PC-3 (cell line): Measurements from ENCODE around the gene MTX1. TPM values are rescaled to one million over a fixed set of nuclear protein-coding genes. Genes with fewer than 3 reads are reported as not detected.
A peak's percentile ranks its signal among the peaks of the same experiment; 100 is the strongest.
"Not testable (repeated sequence)": the region's sequence is repeated elsewhere in the genome, so short reads cannot be mapped to it uniquely, and the experiment has no call there.

ENCODE experiments used
- ATAC-seq: fragments of 200-7000 bp; cut with Tn5 transposase; 2 replicates; pipeline ENCODE4 v1.9.1; 2020; ENCODE audit warnings: mild to moderate bottlenecking, moderate library complexity
- BruUV-seq: library from RNA; stranded (reverse); fragments of 400-500 nt; replicated peaks from 2 replicates; lab custom pipeline; 2021; lab: Mats Ljungman, UMichigan
- CTCF ChIA-PET: fragments of 300-600 bp; sonication (Branson Sonifier 250); formaldehyde crosslinking; loops from one replicate; lab custom pipeline; 2022; ENCODE audit warnings: antibody characterized with exemption; lab: Charles Lee
- POLR2A ChIA-PET: fragments of 300-600 bp; sonication (Branson Sonifier 250); formaldehyde crosslinking; loops from one replicate; lab custom pipeline; 2022; ENCODE audit warnings: antibody characterized with exemption; ENCODE audit not compliant: unreplicated experiment; lab: Charles Lee
- DNase-seq: peaks from one replicate; pipeline ENCODE4 v3.0.0-alpha.2; 2015
- H2AFZ ChIP-seq: fragments of 300-600 bp; sonication (generic); 2 replicates; pipeline ENCODE4 v1.6.0; 2016; ENCODE audit warnings: antibody characterized with exemption, low read length
- H3F3A ChIP-seq: fragments of 300-600 bp; sonication (generic); one replicate; pipeline ENCODE4 v1.6.0; 2017; ENCODE audit warnings: antibody characterized with exemption, low read length, control low read depth, mild to moderate bottlenecking; ENCODE audit not compliant: unreplicated experiment
- H3K27ac ChIP-seq: fragments of 300-600 bp; sonication (generic); 2 replicates; pipeline ENCODE4 v1.5.1; 2016; ENCODE audit warnings: mild to moderate bottlenecking, low read length
- H3K27me3 ChIP-seq: fragments of 300-600 bp; sonication (generic); 2 replicates; pipeline ENCODE4 v1.6.1; 2016; ENCODE audit warnings: low read length, mixed read lengths
- H3K36me3 ChIP-seq: fragments of 300-600 bp; sonication (generic); 2 replicates; pipeline ENCODE4 v1.6.1; 2016; ENCODE audit warnings: low read depth, mixed run types, low read length, mixed read lengths
- H3K4me1 ChIP-seq: fragments of 300-600 bp; sonication (generic); 2 replicates; pipeline ENCODE4 v1.5.1; 2016; ENCODE audit warnings: low read length; ENCODE audit not compliant: insufficient read depth
- H3K4me2 ChIP-seq: fragments of 300-600 bp; sonication (generic); 2 replicates; pipeline ENCODE4 v1.6.0; 2016; ENCODE audit warnings: low read length
- H3K4me3 ChIP-seq: fragments of 300-600 bp; sonication (generic); 2 replicates; pipeline ENCODE4 v1.5.1; 2016; ENCODE audit warnings: mild to moderate bottlenecking, low read length, mixed read lengths
- H3K79me2 ChIP-seq: fragments of 300-600 bp; sonication (generic); 2 replicates; pipeline ENCODE4 v1.6.1; 2017; ENCODE audit warnings: low read length, mixed read lengths
- H3K9ac ChIP-seq: fragments of 300-600 bp; sonication (generic); 2 replicates; pipeline ENCODE4 v1.6.0; 2016; ENCODE audit warnings: mild to moderate bottlenecking, low read length
- H3K9me2 ChIP-seq: fragments of 300-600 bp; sonication (generic); replicated peaks from 2 replicates; pipeline ENCODE4 v1.6.1; 2016; ENCODE audit warnings: mixed run types, low read length, mixed read lengths
- H3K9me3 ChIP-seq: fragments of 300-600 bp; sonication (generic); 2 replicates; pipeline ENCODE4 v1.6.1; 2016; ENCODE audit warnings: low read length, mixed read lengths
- H4K20me1 ChIP-seq: fragments of 300-600 bp; sonication (generic); 2 replicates; pipeline ENCODE4 v1.6.1; 2016; ENCODE audit warnings: low read length, mixed read lengths
- EZH2phosphoT487 ChIP-seq: fragments of 300-600 bp; sonication (generic); IDR thresholded peaks from 2 replicates; pipeline ENCODE4 v1.6.1; 2018; ENCODE audit warnings: mild to moderate bottlenecking, antibody characterized with exemption, low read length, borderline replicate concordance
- intact Hi-C: fragments of 100-400 bp; cut with micrococcal nuclease; formaldehyde crosslinking; loops from 2 replicates; pipeline ENCODE4 v1.9.0; 2023
- total RNA-seq: library from RNA; depleted of rRNA; stranded (reverse); fragments of >200 nt; gene quantifications from 2 replicates; pipeline ENCODE4 v1.2.3, GENCODE V29; 2014
- TF ChIP-seq, protein P1 (sequence below): fragments of 300-600 bp; sonication (generic); conservative IDR thresholded peaks from 2 replicates; pipeline ENCODE4 v1.5.1; 2017; ENCODE audit warnings: antibody characterized with exemption, low read depth, mild to moderate bottlenecking, low read length

MTX1 gene
- total RNA-seq, 1 experiment from 2014 or later, result 152 TPM

DNA sequence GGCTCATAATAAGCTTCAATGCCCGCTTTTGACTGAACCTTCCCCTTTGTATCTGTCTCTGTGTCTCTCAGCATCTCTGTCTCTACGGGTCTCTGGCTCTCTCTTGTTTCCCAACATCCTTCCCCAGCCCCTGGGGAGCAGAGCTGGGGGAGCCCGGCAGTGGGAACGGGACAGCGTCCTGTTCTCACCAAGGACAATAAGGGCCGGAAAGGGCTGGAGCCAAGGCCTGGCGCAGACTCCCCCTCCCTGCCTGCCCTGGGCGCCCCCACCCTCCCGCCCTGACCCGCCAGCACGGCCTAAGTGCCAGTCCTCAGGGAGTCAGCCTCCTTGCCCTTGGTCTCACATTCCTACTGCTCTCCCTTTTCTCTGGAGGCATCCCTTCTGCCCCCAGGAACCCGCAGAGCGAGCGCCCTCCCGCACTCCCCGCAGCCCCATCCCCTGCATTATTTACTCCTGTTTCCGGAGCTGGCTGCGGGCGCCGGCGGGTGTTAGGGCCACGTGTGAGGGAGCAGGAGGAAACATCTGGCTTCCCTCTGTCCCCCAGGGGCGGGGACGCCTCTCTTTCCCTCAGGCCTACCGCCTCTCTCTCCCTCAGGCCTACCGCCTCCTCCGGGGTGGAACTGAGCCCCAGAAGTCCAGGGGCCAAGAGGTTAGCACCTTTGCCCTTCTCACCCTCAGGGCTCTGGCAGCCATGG lies 41.9 kb upstream of the MTX1 start:
- DNase-seq (no peak), ATAC-seq (no peak)
- Histone ChIP-seq H3K9ac (no peak overlapping the region), H2AFZ (no peak overlapping the region), H3K4me3 (no peak overlapping the region), H3K36me3 (peaks cover 8% of the 10 kb centered on the region; the same call in 1 of the 2 replicates), H3K4me1 (peaks cover 4% of the 10 kb centered on the region; the same call in 1 of the 2 replicates), H3K4me2 (0 out of 2 replicates have a peak overlapping the region, but pooled peaks have one; percentile 93), H3F3A (no peaks in the 10 kb centered on the region), H3K27me3 (no peaks in the 10 kb centered on the region), H3K79me2 (peaks cover 6% of the 10 kb centered on the region; the same call in 1 of the 2 replicates), H4K20me1 (no peaks in the 10 kb centered on the region), H3K27ac (no peak overlapping the region), H3K9me3 (no peaks in the 10 kb centered on the region), H3K9me2 (no peaks in the 10 kb centered on the region)
- no TSS peak for BruUV-seq
- ChIA-PET CTCF (interaction anchor here (0.5 to 2.7 kb wide), 11 partner anchors 12 to 107 kb away, joined by 3 to 57 read pairs (median 5); no protein-coding TSS in a partner anchor), POLR2A (no interaction called here)
- intact Hi-C loops, result loop anchor here (1.0 kb wide), 2 partner anchors 31 to 75 kb away; partner anchors contain the start of gene SLC50A1
- no peak for TF ChIP-seq EZH2phosphoT487

DNA sequence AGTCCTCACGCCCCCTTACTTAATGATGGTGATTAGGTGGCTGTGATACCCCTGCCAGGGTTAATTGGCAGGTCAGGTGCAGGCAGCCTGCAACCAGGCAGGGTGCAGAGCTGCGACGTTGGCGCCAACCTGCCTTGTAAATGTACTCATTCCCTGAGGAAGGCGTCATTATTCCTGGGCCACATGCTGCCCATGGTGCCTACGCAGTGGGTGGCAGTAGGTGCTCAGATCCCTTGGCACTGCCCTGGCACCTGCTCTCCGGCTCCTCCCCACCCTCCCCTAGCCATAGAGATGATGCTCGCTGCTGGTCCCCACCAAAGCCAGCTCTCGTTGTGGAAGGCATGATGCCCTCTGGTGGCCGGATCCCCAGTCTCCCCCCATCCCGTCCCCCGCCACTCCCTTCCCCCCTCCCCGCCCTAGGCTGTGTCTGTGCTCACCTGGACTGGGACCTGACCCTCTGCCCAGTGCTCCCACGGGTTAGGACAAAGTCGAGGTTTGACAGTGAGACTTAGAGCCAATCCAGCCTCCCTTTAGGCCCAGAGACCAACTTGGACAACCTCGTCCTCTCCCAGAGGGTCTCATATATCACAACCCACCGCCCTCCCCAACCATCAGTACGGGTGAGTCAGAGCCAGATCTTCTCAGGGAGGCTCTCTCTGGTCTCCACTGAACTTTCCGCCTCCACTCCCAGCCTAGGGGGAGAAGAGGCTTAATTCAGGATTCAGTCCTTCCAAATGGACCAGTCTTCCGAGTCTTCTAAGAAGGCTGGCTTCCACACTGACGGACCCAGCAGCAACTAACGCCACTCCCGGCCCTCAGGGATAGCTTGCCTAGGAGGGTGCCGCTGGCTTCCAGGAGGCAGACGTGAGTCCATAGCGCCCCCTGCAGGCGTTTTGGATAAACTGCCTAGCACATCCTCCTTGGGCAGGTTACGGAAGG lies 41.1 kb upstream of the MTX1 start:
- ChIA-PET CTCF (interaction anchor here (0.5 to 2.7 kb wide), 13 partner anchors 13 to 124 kb away, joined by 3 to 57 read pairs (median 5); no protein-coding TSS in a partner anchor), POLR2A (interaction anchor here (0.6 kb wide), 1 partner anchor 32 kb away, joined by 4 read pairs; no protein-coding TSS in a partner anchor)
- no peaks in the 10 kb centered on the region for H3F3A ChIP-seq
- BruUV-seq, result no TSS peak
- peak overlapping the region; percentile 67 for H3K4me3 ChIP-seq
- no peaks in the 10 kb centered on the region for H3K27me3 ChIP-seq
- H4K20me1 ChIP-seq, result no peaks in the 10 kb centered on the region
- H3K27ac ChIP-seq, result peak overlapping the region; percentile 19
- peak overlapping the region; percentile 88 for H2AFZ ChIP-seq
- peak overlapping the region; percentile 93 for H3K4me2 ChIP-seq
- H3K4me1 ChIP-seq, result peaks cover 12% of the 10 kb centered on the region; the same call in 1 of the 2 replicates
- ATAC-seq, result peak; percentile 86
- H3K79me2 ChIP-seq, result peaks cover 14% of the 10 kb centered on the region
- no peaks in the 10 kb centered on the region for H3K9me2 ChIP-seq
- H3K36me3 ChIP-seq, result peaks cover 8% of the 10 kb centered on the region; the same call in 1 of the 2 replicates
- no peaks in the 10 kb centered on the region for H3K9me3 ChIP-seq
- peak; percentile 94 for DNase-seq
- intact Hi-C loops, result loop anchor here (1.0 kb wide), 2 partner anchors 32 to 76 kb away; partner anchors contain the start of gene SLC50A1
- peak overlapping the region; percentile 34; the same call in 1 of the 2 replicates for H3K9ac ChIP-seq
- TF ChIP-seq, protein P1, sequence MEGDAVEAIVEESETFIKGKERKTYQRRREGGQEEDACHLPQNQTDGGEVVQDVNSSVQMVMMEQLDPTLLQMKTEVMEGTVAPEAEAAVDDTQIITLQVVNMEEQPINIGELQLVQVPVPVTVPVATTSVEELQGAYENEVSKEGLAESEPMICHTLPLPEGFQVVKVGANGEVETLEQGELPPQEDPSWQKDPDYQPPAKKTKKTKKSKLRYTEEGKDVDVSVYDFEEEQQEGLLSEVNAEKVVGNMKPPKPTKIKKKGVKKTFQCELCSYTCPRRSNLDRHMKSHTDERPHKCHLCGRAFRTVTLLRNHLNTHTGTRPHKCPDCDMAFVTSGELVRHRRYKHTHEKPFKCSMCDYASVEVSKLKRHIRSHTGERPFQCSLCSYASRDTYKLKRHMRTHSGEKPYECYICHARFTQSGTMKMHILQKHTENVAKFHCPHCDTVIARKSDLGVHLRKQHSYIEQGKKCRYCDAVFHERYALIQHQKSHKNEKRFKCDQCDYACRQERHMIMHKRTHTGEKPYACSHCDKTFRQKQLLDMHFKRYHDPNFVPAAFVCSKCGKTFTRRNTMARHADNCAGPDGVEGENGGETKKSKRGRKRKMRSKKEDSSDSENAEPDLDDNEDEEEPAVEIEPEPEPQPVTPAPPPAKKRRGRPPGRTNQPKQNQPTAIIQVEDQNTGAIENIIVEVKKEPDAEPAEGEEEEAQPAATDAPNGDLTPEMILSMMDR, result peak; percentile 99
- TF ChIP-seq EZH2phosphoT487, result no peak

DNA sequence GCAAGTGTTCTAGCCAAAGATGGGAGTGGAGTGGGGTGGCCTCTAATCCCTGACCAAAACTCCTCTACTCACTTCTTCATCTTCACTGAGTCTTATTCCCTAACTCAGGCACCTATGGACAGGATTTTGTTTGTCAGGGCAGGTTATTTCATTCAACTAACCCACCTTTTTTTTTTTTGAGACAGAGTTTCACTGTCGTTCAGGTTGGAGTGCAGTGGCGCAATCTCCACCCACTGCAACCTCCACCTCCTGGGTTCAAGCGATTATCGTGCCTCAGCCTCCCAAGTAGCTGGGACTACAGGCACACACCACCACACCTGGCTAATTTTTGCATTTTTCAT lies 40.4 kb upstream of the MTX1 start:
- ATAC-seq, H4K20me1 ChIP-seq, H3K27me3 ChIP-seq, intact Hi-C loops, H3K9me3 ChIP-seq, H3F3A ChIP-seq, H3K36me3 ChIP-seq, H3K4me3 ChIP-seq, H3K27ac ChIP-seq, H3K9ac ChIP-seq, DNase-seq, H3K9me2 ChIP-seq, BruUV-seq, H2AFZ ChIP-seq, POLR2A ChIA-PET: not testable (repeated sequence)
- peaks cover 12% of the 10 kb centered on the region; the same call in 1 of the 2 replicates for H3K4me1 ChIP-seq
- peaks cover 20% of the 10 kb centered on the region for H3K79me2 ChIP-seq
- CTCF ChIA-PET, result interaction anchor here (0.7 to 2.7 kb wide), 8 partner anchors 31 to 124 kb away, joined by 3 to 57 read pairs (median 5); no protein-coding TSS in a partner anchor
- H3K4me2 ChIP-seq, result peak overlapping the region; percentile 93
